Measurements from ENCODE around the gene ESCO1.
"Not testable (repeated sequence)": the region's sequence is repeated elsewhere in the genome, so short reads cannot be mapped to it uniquely, and the experiment has no call there.

Gene ESCO1

GRCh38 chr18:21592361-21592760, 8.1 kb downstream of the ESCO1 start:
- DNase-seq: not testable (repeated sequence)

- DNase-seq: no peak
Observed at GRCh38 chr18:21584391-21584790, 16.1 kb downstream of the ESCO1 start.

GRCh38 chr18:21575656-21576055, 24.8 kb downstream of the ESCO1 start:
- DNase-seq: no peak

- no peak for DNase-seq
Observed at GRCh38 chr18:21571772-21572171, 28.7 kb downstream of the ESCO1 start.

GRCh38 chr18:21559195-21559594, 41.3 kb downstream of the ESCO1 start:
- DNase-seq: no peak

- DNase-seq: no peak
Observed at GRCh38 chr18:21557607-21558253, 42.8 kb downstream of the ESCO1 start.

- no peak for DNase-seq
Observed at GRCh38 chr18:21550510-21550970, 50.0 kb downstream of the ESCO1 start.

GRCh38 chr18:21548647-21549046, 51.9 kb downstream of the ESCO1 start:
- no peak for DNase-seq

- no peak for DNase-seq
Observed at GRCh38 chr18:21546423-21546822, 54.1 kb downstream of the ESCO1 start.

- DNase-seq: no peak
Observed at GRCh38 chr18:21538230-21538629, 62.3 kb downstream of the ESCO1 start.

GRCh38 chr18:21534327-21534726, 66.2 kb downstream of the ESCO1 start:
- DNase-seq: no peak

- no peak for DNase-seq
Observed at GRCh38 chr18:21526463-21526862, 74.0 kb downstream of the ESCO1 start.

GRCh38 chr18:21525916-21526315, 74.6 kb downstream of the ESCO1 start:
- DNase-seq: no peak

- no peak for DNase-seq
Observed at GRCh38 chr18:21522530-21522929, 78.0 kb downstream of the ESCO1 start.

- DNase-seq: no peak
Observed at GRCh38 chr18:21513741-21514140, 86.8 kb downstream of the ESCO1 start.

GRCh38 chr18:21513292-21513691, 87.2 kb downstream of the ESCO1 start:
- no peak for DNase-seq

GRCh38 chr18:21509062-21509461, 91.4 kb downstream of the ESCO1 start:
- no peak for DNase-seq

GRCh38 chr18:21507913-21508701, 92.4 kb downstream of the ESCO1 start:
- no peak for DNase-seq

GRCh38 chr18:21502661-21503060, 97.8 kb downstream of the ESCO1 start:
- DNase-seq: no peak

GRCh38 chr18:21499997-21500396, 100.5 kb downstream of the ESCO1 start:
- DNase-seq: no peak

GRCh38 chr18:21496277-21496835, 104.1 kb downstream of the ESCO1 start:
- DNase-seq: no peak

GRCh38 chr18:21490748-21491147, 109.8 kb downstream of the ESCO1 start:
- DNase-seq: no peak

GRCh38 chr18:21489919-21490495, 110.5 kb downstream of the ESCO1 start:
- DNase-seq: no peak
